Mucosa of stomach (tissue), 1 donor: Measurements from ENCODE around the gene FAM227B.
"Not testable (repeated sequence)": the region's sequence is repeated elsewhere in the genome, so short reads cannot be mapped to it uniquely, and the experiment has no call there.

ENCODE experiments used
- H3K27me3 ChIP-seq: one replicate; pipeline ENCODE4 v1.7.0; 2013; ENCODE audit warnings: mild to moderate bottlenecking, low read length; ENCODE audit not compliant: control insufficient read depth, insufficient read depth
- H3K36me3 ChIP-seq: one replicate; pipeline ENCODE4 v1.7.0; 2013; ENCODE audit warnings: low read length; ENCODE audit not compliant: control insufficient read depth, insufficient read depth
- H3K4me1 ChIP-seq: one replicate; pipeline ENCODE4 v1.7.0; 2013; ENCODE audit warnings: mild to moderate bottlenecking, low read length; ENCODE audit not compliant: control insufficient read depth, insufficient read depth
- H3K4me3 ChIP-seq: one replicate; pipeline ENCODE4 v1.7.0; 2013; ENCODE audit warnings: low read length
- H3K9ac ChIP-seq: one replicate; pipeline ENCODE4 v1.7.0; 2013; ENCODE audit warnings: mild to moderate bottlenecking, low read length, moderate library complexity
- H3K9me3 ChIP-seq: one replicate; pipeline ENCODE4 v1.7.0; 2013; ENCODE audit warnings: mild to moderate bottlenecking, low read length, moderate library complexity; ENCODE audit not compliant: control insufficient read depth
- donor health status: Pancreatic carcinoma.

Gene FAM227B, protein sequence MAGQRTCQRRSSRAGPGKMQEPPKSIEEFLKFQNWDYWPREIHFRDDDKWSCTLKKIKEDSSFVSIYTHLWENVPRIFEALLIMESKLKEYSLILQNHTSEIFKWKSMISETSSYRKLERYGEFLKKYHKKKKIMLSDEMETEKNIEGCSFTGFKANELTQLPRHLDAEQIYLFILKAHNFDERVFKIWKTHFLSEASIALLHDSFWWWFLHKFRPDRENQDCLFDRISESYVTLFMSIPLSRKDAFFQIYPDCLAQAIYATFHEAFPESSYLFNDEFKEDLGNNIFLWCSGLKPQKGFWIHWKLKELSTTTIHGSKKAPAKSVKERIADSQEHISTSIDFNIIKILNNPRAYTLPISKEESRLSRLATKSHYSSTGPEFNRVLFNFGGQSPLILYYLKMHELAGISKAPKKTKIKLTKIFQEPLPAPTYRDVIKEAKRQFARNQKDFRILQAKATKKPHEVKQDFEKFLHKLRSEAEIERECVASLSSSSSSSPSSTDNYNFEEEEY

DNA sequence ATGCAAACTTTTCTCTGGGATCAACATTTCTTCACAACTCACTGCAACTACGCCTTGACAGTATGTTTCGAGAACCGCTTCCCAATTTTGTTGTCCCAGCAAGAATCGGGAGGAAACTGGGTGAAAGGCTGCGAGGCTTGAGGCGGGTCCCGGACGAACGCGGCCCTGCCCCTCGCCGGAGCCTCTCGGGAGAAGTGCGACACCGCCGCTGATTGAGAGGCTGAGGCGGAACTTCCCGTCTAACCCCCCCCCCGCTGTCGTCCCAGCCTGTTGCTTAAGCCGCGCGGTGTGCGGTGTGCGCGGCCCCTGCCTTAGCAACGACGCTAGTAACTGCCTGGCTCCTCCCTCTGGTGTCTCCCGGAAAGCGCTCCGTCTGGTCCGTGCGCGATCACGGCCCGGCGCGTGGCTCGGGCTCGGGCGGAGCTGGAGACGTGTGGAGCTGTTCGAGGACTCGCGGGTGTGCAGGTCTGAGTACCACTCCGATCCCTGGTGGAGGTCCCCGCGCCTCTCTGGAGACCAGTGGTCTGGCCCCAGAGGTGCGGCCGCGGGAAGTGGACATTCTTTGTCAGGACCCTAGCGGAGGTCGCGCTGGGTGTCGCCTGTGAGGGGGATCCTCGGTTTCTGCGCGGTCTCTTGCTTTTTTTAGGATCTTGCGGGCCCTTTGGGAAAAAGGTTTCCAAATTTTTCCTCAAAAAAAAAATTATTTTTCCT, at the start of gene FAM227B, which contains the start of gene DTWD1:
Gene FAM227B (minus strand): TSS at position 161 of the 711 bp plus-strand sequence. CDS start 5,647 bp downstream, outside the sequence.
Gene DTWD1 (plus strand): TSS at position 391 of the 711 bp plus-strand sequence. CDS start 4,120 bp downstream, outside the sequence.
- peak within 1 kb of the TSS; percentile 90 for H3K9ac ChIP-seq

DNA sequence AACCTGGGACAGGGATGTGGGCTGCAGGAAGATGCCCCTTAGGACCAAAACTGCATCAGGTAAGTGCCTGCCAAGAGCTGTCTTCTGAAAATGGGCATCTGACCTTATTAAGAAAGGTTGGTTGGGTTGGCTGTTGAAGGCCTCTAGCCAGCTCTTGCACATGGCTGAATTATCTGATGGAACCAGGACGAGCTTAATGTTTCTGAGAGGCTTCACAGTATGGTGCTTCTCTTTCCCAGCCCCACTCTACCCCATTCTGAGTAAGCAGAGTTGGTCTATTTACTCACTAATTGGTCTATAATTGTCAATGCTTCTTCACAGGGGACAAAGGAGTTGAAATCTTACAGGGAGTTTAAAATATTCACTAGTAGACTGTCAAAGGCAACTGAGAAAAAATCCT, 48.7 kb upstream of the FAM227B start:
- no peaks in the 10 kb centered on the region for H3K36me3 ChIP-seq
- H3K4me1 ChIP-seq = no peaks in the 10 kb centered on the region
- no peaks in the 10 kb centered on the region for H3K9me3 ChIP-seq
- H3K27me3 ChIP-seq = no peaks in the 10 kb centered on the region
- no peak overlapping the region for H3K4me3 ChIP-seq
- no peak overlapping the region for H3K9ac ChIP-seq

More for the DNA sequence above, at the start of gene FAM227B, which contains the start of gene DTWD1:
- Histone ChIP-seq H3K36me3 (no peaks in the 10 kb centered on the region), H3K27me3 (no peaks in the 10 kb centered on the region), H3K4me3 (peak within 1 kb of the TSS; percentile 77), H3K4me1 (peaks cover 4% of the 10 kb centered on the region), H3K9me3 (no peaks in the 10 kb centered on the region)

DNA sequence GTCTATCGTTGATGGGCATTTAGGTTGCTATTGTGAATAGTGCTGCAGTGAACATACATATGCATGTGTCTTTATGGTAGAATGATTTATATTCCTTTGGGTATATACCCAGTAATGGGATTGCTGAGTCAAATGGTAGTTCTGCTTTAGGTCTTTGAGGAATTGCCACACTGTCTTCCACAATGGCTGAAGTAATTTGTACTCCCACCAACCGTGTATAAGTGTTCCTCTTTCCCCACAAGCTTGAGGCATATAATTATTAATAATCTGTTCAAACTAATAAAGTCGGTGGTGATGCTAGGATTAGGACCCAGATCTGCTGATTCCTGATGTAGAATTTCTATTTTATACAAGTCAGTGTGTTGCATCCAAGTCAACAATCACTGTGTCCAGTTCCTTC, 45.9 kb upstream of the FAM227B start:
- not testable (repeated sequence) for H3K9ac ChIP-seq, H3K4me1 ChIP-seq, H3K27me3 ChIP-seq, H3K4me3 ChIP-seq, H3K9me3 ChIP-seq, H3K36me3 ChIP-seq

DNA sequence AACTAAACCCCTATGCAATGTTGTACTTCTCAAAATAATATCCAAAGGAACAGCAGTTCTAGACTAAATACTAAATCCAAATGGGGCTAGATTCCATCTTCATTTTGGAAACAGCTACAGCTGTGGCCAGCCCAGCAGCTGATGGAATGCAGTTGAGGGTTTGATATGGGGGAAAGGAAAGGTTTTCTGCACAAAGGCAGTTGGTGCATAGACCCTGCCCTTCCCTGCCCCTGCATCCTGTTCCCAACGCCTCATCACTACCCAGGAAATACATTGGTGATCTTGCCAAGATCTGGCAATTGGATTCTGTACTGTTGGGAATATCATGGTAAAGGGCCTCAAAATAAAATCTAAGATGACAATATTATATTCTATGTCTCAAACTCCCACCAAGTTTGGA, 44.1 kb upstream of the FAM227B start:
- Histone ChIP-seq H3K9me3 (no peaks in the 10 kb centered on the region), H3K4me3 (no peak overlapping the region), H3K27me3 (no peaks in the 10 kb centered on the region), H3K9ac (no peak overlapping the region), H3K36me3 (no peaks in the 10 kb centered on the region), H3K4me1 (no peaks in the 10 kb centered on the region)

DNA sequence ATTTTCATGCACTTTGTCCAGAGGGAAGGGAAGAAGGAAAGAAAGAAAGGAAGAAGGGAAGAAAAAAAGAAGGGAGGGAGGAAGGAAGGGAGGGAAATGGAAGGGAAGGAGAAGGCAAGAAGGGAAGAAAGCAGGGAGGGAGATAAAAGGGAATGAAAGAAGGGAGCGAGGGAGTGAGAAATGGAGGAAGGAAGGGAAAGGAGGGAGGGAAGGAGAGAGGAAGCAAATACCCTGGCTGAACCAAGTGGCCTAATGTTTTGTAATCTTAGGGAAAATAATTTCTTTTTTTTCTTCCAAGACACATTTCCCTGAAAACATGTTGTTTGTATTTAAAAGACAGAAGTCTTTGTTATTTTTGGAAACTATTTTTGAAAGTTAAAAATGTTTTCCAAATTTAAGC, 36.1 kb upstream of the FAM227B start:
- Histone ChIP-seq H3K27me3 (no peaks in the 10 kb centered on the region), H3K9ac (no peak overlapping the region), H3K4me3 (no peak overlapping the region), H3K9me3 (no peaks in the 10 kb centered on the region), H3K36me3 (no peaks in the 10 kb centered on the region), H3K4me1 (no peaks in the 10 kb centered on the region)

DNA sequence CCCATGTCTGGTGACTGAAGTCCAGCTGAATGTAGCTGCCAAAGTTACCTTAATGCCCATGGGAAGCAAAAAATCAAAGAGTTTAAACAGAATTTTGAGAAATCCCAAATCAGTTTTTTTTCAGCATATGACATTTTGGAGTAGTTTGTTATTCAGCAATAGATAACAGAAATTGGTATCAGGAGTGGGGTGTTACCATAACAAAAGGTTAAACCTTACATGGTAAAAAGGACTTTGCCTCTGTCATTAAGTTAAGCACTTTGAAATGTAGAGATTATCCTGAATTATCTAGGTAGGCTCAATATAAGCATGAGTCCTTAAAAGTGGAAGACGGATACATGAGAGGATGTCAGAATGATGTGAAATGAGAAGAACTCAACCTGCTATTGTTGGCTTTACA, 32.3 kb upstream of the FAM227B start:
- H3K9ac ChIP-seq = no peak overlapping the region
- H3K4me3 ChIP-seq = no peak overlapping the region
- no peaks in the 10 kb centered on the region for H3K36me3 ChIP-seq
- no peaks in the 10 kb centered on the region for H3K4me1 ChIP-seq
- H3K27me3 ChIP-seq = no peaks in the 10 kb centered on the region
- H3K9me3 ChIP-seq = no peaks in the 10 kb centered on the region

DNA sequence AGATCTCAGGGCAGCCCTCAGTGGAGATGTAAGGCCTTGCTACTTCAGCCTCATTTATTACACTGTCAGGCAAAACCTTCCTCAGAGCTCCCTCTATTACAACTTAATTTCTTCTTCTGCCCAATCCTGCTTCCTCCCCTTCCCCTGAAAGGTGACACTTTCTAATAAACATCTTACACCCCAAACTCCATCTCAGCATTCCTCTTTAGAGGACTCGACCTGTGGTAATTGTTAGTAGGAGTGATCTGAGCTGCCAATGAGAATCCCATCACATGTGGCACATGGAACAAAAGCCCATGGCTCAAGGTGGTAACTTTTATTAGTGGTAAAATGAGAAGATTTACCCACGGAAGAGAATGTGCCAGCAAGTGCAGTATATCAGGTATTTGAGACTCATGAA, 30.1 kb upstream of the FAM227B start:
- H3K9ac ChIP-seq = no peak overlapping the region
- H3K4me3 ChIP-seq = no peak overlapping the region
- H3K9me3 ChIP-seq = no peaks in the 10 kb centered on the region
- H3K36me3 ChIP-seq = no peaks in the 10 kb centered on the region
- no peaks in the 10 kb centered on the region for H3K27me3 ChIP-seq
- no peaks in the 10 kb centered on the region for H3K4me1 ChIP-seq

DNA sequence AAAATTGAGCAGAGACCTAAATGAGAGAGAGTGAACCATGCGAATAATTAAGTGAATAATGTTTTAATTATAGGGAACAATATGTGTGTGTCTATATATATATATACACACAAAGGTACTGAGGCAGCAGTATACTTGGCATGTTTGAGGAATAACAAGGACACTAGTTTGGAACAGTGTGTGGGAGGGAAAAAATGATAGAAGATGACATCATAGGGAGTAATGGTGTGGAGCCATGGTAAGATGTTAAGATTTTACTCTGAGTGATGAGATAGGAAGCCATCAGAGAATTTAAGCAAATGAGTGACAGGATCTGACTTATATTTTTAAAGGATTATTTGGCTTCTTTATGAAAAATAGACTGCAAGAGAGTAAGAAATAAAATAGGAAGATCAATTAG, 29.4 kb upstream of the FAM227B start:
- H3K27me3 ChIP-seq = no peaks in the 10 kb centered on the region
- no peak overlapping the region for H3K4me3 ChIP-seq
- H3K4me1 ChIP-seq = no peaks in the 10 kb centered on the region
- no peaks in the 10 kb centered on the region for H3K9me3 ChIP-seq
- H3K36me3 ChIP-seq = no peaks in the 10 kb centered on the region
- H3K9ac ChIP-seq = no peak overlapping the region

DNA sequence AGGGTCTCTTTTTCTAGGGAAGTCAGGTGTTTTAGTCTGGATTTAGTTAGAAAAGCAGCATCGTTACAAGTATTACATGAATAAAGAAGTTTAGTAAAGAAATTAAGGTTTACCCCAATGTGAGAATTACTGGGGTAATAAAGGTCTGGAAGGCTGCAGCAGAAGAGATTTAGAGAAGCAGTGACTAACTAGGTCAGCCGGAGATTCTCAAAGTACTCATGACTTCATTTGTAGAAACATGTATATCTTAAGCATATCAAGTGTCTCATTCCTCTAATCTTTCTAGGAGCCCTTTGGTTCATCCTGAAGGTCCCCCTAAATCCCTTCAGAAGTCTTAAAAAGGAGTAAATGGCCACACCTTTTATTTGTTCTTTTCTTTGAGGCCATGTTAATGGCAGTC, 26.3 kb upstream of the FAM227B start:
- Histone ChIP-seq H3K4me1 (no peaks in the 10 kb centered on the region), H3K9ac (no peak overlapping the region), H3K9me3 (no peaks in the 10 kb centered on the region), H3K4me3 (no peak overlapping the region), H3K36me3 (no peaks in the 10 kb centered on the region), H3K27me3 (no peaks in the 10 kb centered on the region)

DNA sequence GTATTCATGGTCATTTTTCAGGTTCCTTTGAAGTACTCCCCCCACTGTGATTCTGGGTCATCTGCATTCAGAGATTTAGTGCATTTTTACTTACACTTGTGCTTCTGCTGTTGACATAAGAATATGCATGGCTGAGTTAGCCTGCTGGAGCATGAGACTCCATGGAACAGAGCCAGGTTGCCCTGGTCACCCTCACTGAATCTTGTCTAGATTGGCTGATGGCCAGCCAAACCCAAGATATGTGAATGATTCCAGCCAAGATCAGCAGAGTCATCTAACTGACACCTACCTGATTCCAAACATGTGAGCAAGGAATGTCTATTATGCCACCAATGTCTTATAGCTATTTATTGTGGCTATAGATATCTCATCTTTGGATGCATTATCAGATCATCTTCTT, 25.3 kb upstream of the FAM227B start:
- Histone ChIP-seq H3K36me3 (no peaks in the 10 kb centered on the region), H3K4me1 (no peaks in the 10 kb centered on the region), H3K4me3 (no peak overlapping the region), H3K9me3 (no peaks in the 10 kb centered on the region), H3K27me3 (no peaks in the 10 kb centered on the region), H3K9ac (no peak overlapping the region)

DNA sequence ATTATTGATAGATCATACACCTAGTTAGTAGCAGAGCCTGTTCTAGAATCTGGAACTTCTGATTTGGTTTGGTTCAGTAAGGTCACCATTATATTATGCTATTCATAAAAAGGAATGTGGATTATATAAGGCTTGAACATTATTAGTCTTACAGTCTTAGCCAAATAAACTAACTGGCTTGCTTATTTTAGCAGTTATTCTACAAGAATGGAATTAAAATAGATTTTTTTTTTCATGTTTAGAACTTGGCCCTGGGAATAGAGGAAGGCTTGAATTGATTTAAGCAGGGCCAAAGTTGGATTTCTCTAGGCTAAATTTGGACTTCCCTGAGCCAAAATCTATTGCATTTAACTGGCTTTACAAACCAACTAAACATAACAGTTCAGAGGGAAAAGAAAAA, 24.7 kb upstream of the FAM227B start:
- H3K9ac ChIP-seq = no peak overlapping the region

DNA sequence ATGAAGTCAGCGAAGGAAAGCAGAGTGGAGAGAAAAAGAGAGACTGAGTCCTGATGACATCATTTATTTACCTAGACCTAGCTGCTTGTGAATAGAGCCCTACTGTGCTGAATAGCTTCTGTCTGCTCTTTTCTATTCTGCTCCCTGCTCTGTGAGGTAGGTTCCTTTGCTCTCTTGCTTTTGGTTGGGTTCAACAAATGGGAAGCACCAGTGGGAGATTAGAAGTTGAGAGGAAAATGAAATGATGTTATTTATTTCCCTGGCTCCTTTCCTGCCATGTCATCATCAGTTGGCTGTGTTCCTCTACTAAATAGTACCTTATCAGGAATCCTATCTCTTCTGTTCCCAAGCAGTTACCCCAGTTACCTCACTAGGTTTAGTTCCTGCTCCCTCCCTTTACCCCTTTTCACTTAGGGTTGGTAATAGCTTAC, 23.8 kb upstream of the FAM227B start:
- H3K9ac ChIP-seq = no peak overlapping the region
- H3K9me3 ChIP-seq = no peaks in the 10 kb centered on the region
- no peaks in the 10 kb centered on the region for H3K4me1 ChIP-seq
- no peaks in the 10 kb centered on the region for H3K36me3 ChIP-seq
- no peaks in the 10 kb centered on the region for H3K27me3 ChIP-seq
- no peak overlapping the region for H3K4me3 ChIP-seq

More for the DNA sequence above, 24.7 kb upstream of the FAM227B start:
- Histone ChIP-seq H3K4me3 (no peak overlapping the region), H3K4me1 (no peaks in the 10 kb centered on the region), H3K27me3 (no peaks in the 10 kb centered on the region), H3K9me3 (no peaks in the 10 kb centered on the region), H3K36me3 (no peaks in the 10 kb centered on the region)
